GM21423 (cell line): ENCODE results near the gene NBPF20.
A peak's percentile ranks its signal among the peaks of the same experiment; 100 is the strongest.
"Not testable (repeated sequence)": the region's sequence is repeated elsewhere in the genome, so short reads cannot be mapped to it uniquely, and the experiment has no call there.

Experiments
- ATAC-seq: cut with Tn5 transposase; IDR thresholded peaks from one replicate; pipeline ENCODE4 v1.9.1; 2021; ENCODE audit warnings: mild to moderate bottlenecking, moderate library complexity; ENCODE audit not compliant: unreplicated experiment

Gene NBPF20

DNA sequence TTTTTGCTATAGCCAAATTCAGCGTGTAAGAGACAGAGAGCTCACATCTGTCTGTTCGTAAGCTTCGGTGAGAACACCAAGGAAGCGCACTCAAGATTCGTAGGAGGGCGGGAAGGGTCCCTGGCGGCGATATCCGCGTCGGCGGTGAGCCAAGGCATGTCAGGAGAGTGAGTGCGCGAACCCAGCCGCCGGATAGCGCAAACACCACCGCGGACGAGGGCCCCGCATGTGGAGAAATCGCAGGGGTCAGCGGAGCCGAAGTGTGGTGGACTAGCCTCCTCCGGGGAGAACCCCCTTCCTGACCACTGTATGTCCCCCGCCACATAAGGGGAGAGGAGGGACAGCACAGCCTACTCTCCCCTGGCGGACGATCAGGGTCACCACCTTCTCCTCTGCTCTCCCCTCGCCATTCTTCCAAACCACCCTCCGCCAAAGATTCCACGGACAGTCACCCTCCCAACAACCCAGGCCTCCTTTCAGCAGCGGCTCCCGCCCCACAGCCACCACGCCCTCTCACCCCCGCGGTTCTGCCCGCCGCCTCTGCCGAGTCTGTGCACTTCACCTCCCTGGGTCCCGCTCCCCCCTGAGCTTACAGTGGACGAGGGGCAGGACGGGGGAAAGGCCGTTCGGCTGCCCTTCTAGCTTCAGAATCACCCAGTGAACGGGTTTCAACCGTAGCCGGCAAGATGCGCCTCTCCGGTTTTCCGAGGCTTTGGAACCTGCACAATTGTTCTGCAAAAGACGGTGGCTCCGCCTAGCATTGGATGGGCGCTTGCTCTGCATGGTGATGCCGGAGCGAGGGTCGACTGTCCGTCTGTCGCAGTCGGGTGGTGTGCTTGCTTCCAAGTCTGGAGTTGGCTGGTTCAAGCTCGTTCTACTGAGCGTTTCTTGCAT is 6.2 kb upstream of the NBPF20 start:
- not testable (repeated sequence) for ATAC-seq

DNA sequence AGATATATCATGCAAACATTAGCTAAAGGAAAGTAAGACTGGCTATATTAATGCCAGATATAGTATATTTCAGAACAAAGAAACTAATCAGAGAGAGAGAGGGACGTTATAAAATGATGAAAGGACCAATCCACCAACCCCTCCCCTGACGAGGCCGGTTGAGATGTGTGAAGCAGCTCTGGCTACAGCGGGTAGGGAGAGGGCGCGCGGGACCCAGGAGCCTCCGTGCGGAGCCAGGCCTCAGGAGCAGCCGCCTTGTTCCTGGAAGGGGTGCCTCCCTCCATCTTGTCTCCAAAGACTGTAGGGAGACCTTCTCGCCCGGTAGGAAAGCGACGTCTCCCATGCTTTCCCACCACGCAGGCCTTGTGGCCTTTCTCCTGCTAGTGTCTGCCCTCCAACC is 5.4 kb upstream of the NBPF20 start:
- ATAC-seq = not testable (repeated sequence)

DNA sequence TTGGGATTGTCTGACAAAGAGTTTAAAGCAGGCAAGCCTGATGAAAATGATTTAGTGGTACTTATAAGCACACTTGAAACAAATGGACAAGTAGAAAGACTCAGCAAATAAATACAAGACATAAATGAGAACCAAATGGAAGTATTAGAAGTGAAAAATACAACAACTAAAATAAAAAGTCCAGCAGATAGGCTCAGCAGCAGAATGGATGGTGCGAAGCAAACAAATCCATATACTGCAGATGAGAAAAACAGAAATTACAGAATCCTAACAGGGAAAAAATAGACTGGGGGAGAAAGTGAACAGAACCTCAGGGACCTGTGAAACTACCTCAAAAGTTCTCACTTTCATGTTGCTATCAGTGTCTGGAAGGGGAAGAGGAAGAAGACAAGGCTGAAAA is 3.9 kb upstream of the NBPF20 start:
- ATAC-seq = not testable (repeated sequence)

DNA sequence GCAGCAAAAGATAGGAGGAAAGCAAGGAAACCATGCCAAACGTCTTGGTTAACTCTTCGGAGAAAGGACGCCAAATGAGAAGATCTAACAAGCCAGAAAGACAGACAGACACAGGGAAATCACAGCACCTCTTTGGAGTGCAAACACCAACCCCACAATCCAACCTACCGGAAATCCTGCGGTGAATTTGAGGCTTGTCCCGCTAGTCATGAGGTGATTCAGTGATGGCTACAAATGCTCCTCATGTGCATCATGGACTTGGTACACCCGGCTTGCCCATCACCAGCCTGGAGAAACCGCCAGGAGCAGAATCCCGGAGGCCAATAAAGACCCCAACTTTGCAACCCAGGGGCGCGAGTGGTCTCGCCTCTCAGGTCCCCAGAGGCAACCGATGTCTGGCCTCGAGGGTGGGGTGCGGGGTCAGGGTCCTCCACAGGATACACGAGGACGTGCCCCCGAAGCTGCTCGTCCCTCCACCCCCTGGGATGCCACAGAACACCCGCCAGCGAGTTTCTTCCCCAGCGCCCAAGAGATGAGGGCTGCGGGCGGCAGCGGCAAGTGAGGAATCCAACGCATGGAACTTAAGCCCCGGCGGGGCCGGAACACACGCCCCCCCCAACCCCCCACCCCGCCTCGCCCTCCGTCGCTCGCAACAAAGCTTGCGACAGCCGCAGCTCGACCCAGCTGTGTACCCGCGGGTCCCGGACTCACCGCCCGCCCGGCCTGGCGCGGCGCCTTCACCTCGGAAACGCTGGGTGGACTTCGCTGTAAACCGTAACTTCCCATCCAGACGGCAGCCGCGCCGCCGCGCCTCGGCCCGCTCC is 579 bp downstream of the NBPF20 start:
- peak; percentile 69 for ATAC-seq

DNA sequence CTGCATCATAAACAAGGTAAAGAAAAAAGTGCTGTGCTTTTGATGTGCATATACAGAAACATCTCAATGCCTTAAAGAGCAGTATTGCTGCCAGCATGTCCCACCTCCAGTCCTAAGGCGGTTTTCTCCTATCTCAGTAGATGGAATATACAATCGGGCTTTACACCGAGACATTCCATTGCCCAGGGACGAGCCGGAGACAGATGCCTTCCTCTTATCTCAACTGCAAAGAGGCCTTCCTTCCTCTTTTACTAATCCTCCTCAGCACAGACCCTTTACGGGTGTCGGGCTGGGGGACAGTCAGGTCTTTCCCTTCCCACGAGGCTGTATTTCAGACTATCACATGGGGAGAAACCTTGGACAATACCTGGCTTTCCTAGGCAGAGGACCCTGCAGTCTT is 10.3 kb downstream of the NBPF20 start:
- ATAC-seq = not testable (repeated sequence)

DNA sequence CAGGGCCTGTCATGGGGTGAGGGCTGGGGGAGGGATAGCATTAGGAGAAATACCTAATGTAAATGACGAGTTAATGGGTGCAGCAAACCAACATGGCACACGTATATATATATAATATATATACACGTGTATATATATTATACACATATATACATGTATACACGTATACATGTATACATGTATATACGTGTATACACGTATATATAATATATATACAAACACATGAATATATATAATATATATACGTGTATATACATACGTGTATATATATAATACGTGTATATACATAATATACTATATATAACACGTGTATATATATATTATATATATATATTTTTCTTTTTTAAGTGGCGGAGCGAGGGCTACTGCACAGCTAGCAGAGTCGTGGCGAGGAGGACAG is 18.1 kb downstream of the NBPF20 start:
- ATAC-seq = not testable (repeated sequence)

DNA sequence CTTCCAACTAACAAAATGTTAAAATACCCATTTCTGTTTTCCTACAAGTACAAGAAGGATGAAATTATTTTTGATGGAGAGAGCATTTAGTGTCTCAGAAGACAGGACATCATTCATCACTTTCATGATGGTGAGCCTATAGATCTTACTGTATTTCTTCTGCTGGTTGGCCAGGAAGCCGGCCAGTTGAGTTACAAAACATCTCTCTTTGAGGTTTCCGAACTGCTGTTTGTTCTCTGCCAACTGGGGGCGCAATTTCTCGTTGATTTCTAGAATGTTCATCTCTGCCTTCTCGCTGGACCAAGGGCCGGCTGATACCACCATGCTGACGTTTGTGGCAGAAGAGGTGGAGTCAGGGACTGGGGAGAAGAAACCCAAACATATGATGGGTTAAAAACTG is 20.5 kb downstream of the NBPF20 start:
- ATAC-seq = not testable (repeated sequence)

DNA sequence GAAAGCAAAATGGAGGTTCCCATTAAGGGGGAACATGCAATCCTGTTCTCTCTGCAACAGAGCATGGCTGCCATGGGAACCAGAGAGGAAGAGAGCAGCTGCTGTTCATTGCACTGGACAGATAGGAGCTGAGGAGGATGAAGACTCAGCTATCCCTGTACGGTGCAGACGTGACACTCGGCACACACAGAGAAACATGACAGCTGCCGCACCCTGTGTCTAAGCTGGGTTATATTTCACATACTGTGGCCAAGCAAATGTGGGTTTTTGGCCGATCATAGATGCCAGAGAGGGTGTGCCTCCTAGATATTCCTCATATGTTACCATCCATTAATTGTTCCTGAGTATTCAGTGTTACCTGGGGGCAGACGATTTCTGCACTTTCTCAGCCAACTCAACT is 24.7 kb downstream of the NBPF20 start:
- ATAC-seq = not testable (repeated sequence)
